SK-N-SH treated with all-trans-retinoic acid at 6 μM for 48 hours (cell line): ENCODE results near the gene NIPAL4.

ENCODE experiments used
- ATAC-seq: fragments of 200-7000 bp; cut with Tn5 transposase; 3 replicates; pipeline ENCODE4 v1.9.1; 2020; ENCODE audit warnings: mild to moderate bottlenecking, moderate library complexity
- ARNTL ChIP-seq: fragments of 450-650 bp; formaldehyde crosslinking; IDR thresholded peaks from 2 replicates; pipeline ENCODE4 v1.5.0; 2020; ENCODE audit warnings: low read depth, mild to moderate bottlenecking, moderate library complexity, borderline replicate concordance
- BACH2 ChIP-seq: fragments of 250-450 bp; sonication (Bioruptor Pico); IDR thresholded peaks from 2 replicates; pipeline ENCODE4 v1.9.0; 2021; ENCODE audit warnings: mild to moderate bottlenecking, borderline replicate concordance
- CREB5 ChIP-seq: fragments of 250-450 bp; sonication (Bioruptor Pico); IDR thresholded peaks from 2 replicates; pipeline ENCODE4 v1.5.1; 2020; ENCODE audit warnings: low read depth, mild to moderate bottlenecking, moderate library complexity
- CSDC2 ChIP-seq: fragments of 250-450 bp; sonication (Bioruptor Pico); IDR thresholded peaks from 2 replicates; pipeline ENCODE4 v1.5.0; 2020; ENCODE audit warnings: mild to moderate bottlenecking, moderate library complexity
- ESRRG ChIP-seq: fragments of 250-450 bp; sonication (Bioruptor Pico); IDR thresholded peaks from 2 replicates; pipeline ENCODE4 v1.6.1; 2021; ENCODE audit warnings: mild to moderate bottlenecking
- GLIS3 ChIP-seq: fragments of 250-450 bp; sonication (Bioruptor Pico); IDR thresholded peaks from 2 replicates; pipeline ENCODE4 v1.5.0; 2020; ENCODE audit warnings: mild to moderate bottlenecking, moderate library complexity
- ISL1 ChIP-seq: fragments of 250-450 bp; sonication (Bioruptor Pico); IDR thresholded peaks from 2 replicates; pipeline ENCODE4 v2.1.2; 2022; ENCODE audit warnings: mild to moderate bottlenecking, moderate library complexity
- OSR1 ChIP-seq: fragments of 250-450 bp; sonication (Bioruptor Pico); IDR thresholded peaks from 2 replicates; pipeline ENCODE4 v1.8.0; 2022; ENCODE audit warnings: moderate library complexity, mild to moderate bottlenecking, inconsistent platforms
- PATZ1 ChIP-seq: fragments of 250-450 bp; sonication (Bioruptor Pico); IDR thresholded peaks from 2 replicates; pipeline ENCODE4 v1.8.0; 2020; ENCODE audit warnings: mild to moderate bottlenecking, moderate library complexity, borderline replicate concordance
- PPARA ChIP-seq: fragments of 250-450 bp; sonication (Bioruptor Pico); IDR thresholded peaks from 2 replicates; pipeline ENCODE4 v1.5.0; 2020; ENCODE audit warnings: mild to moderate bottlenecking, borderline replicate concordance
- RARB ChIP-seq: fragments of 250-450 bp; sonication (Bioruptor Pico); IDR thresholded peaks from 2 replicates; pipeline ENCODE4 v1.8.0; 2021; ENCODE audit warnings: mild to moderate bottlenecking, moderate library complexity
- SNAI2 ChIP-seq: fragments of 250-450 bp; sonication (Bioruptor Pico); IDR thresholded peaks from 2 replicates; pipeline ENCODE4 v1.5.0; 2020; ENCODE audit warnings: mild to moderate bottlenecking, moderate library complexity
- TCF4 ChIP-seq: fragments of 250-450 bp; sonication (Bioruptor Pico); IDR thresholded peaks from 2 replicates; pipeline ENCODE4 v1.8.0; 2021; ENCODE audit warnings: mild to moderate bottlenecking, moderate library complexity, borderline replicate concordance
- TOX ChIP-seq: fragments of 250-450 bp; sonication (Bioruptor Pico); IDR thresholded peaks from 2 replicates; pipeline ENCODE4 v1.8.0; 2021; ENCODE audit warnings: mild to moderate bottlenecking, moderate library complexity, borderline replicate concordance
- ZC3H10 ChIP-seq: fragments of 250-450 bp; sonication (Bioruptor Pico); IDR thresholded peaks from 2 replicates; pipeline ENCODE4 v1.5.1; 2021; ENCODE audit warnings: mild to moderate bottlenecking, moderate library complexity
- ZFP3 ChIP-seq: fragments of 250-450 bp; sonication (Bioruptor Pico); IDR thresholded peaks from 2 replicates; pipeline ENCODE4 v1.5.0; 2020; ENCODE audit warnings: mild to moderate bottlenecking, moderate library complexity
- ZFP30 ChIP-seq: fragments of 450-650 bp; formaldehyde crosslinking; IDR thresholded peaks from 2 replicates; pipeline ENCODE4 v1.5.0; 2022; ENCODE audit warnings: mild to moderate bottlenecking, moderate library complexity
- ZNF70 ChIP-seq: fragments of 450-650 bp; formaldehyde crosslinking; IDR thresholded peaks from 2 replicates; pipeline ENCODE4 v1.5.0; 2020; ENCODE audit warnings: mild to moderate bottlenecking, moderate library complexity
- ZNF8 ChIP-seq: fragments of 450-650 bp; formaldehyde crosslinking; IDR thresholded peaks from 2 replicates; pipeline ENCODE4 v1.5.0; 2020; ENCODE audit warnings: mild to moderate bottlenecking, moderate library complexity
- TF ChIP-seq, protein P1 (sequence below): fragments of 250-450 bp; sonication (Bioruptor Pico); IDR thresholded peaks from 2 replicates; pipeline ENCODE4 v1.5.1; 2021; ENCODE audit warnings: mild to moderate bottlenecking, moderate library complexity
- TF ChIP-seq, protein P2 (sequence below): fragments of 250-450 bp; sonication (Bioruptor Pico); IDR thresholded peaks from 2 replicates; pipeline ENCODE4 v1.5.0; 2020; ENCODE audit warnings: mild to moderate bottlenecking, moderate library complexity

Gene NIPAL4

GRCh38 chr5:157454273-157454672 is 5.7 kb upstream of the NIPAL4 start (continued):
- TF ChIP-seq ESRRG (CRISPR knock-in tag) (no peak), CSDC2 (CRISPR knock-in tag) (no peak), CREB5 (CRISPR knock-in tag) (no peak), ZNF8 (CRISPR knock-in tag) (no peak), BACH2 (CRISPR knock-in tag) (no peak), GLIS3 (CRISPR knock-in tag) (no peak), PPARA (no peak)
- TF ChIP-seq, protein P1, sequence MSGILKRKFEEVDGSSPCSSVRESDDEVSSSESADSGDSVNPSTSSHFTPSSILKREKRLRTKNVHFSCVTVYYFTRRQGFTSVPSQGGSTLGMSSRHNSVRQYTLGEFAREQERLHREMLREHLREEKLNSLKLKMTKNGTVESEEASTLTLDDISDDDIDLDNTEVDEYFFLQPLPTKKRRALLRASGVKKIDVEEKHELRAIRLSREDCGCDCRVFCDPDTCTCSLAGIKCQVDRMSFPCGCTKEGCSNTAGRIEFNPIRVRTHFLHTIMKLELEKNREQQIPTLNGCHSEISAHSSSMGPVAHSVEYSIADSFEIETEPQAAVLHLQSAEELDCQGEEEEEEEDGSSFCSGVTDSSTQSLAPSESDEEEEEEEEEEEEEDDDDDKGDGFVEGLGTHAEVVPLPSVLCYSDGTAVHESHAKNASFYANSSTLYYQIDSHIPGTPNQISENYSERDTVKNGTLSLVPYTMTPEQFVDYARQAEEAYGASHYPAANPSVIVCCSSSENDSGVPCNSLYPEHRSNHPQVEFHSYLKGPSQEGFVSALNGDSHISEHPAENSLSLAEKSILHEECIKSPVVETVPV (CRISPR knock-in tag), result no peak
- TF ChIP-seq, protein P2, sequence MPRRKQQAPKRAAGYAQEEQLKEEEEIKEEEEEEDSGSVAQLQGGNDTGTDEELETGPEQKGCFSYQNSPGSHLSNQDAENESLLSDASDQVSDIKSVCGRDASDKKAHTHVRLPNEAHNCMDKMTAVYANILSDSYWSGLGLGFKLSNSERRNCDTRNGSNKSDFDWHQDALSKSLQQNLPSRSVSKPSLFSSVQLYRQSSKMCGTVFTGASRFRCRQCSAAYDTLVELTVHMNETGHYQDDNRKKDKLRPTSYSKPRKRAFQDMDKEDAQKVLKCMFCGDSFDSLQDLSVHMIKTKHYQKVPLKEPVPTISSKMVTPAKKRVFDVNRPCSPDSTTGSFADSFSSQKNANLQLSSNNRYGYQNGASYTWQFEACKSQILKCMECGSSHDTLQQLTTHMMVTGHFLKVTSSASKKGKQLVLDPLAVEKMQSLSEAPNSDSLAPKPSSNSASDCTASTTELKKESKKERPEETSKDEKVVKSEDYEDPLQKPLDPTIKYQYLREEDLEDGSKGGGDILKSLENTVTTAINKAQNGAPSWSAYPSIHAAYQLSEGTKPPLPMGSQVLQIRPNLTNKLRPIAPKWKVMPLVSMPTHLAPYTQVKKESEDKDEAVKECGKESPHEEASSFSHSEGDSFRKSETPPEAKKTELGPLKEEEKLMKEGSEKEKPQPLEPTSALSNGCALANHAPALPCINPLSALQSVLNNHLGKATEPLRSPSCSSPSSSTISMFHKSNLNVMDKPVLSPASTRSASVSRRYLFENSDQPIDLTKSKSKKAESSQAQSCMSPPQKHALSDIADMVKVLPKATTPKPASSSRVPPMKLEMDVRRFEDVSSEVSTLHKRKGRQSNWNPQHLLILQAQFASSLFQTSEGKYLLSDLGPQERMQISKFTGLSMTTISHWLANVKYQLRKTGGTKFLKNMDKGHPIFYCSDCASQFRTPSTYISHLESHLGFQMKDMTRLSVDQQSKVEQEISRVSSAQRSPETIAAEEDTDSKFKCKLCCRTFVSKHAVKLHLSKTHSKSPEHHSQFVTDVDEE (CRISPR knock-in tag), result no peak

DNA sequence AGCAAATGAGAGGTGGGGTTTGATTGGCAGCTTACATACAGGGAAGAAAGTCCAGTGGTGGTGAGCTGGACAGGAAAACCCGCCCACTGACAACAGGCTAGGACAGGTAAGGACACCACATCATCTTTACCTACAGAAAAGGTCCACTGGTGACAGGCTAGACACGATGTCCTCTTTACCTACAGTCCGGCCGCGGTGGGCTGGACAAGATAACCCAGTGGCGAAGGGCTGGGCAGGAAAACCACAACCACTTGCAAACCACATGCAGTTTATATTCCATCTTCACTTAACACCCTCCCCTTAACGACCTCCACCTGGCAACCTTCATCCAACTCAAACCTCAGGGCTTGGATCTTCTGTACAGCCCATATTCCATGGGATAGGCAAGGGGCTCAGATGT is 5.0 kb upstream of the NIPAL4 start:
- TF ChIP-seq OSR1 (CRISPR knock-in tag), result no peak
- TF ChIP-seq CSDC2 (CRISPR knock-in tag), result no peak
- TF ChIP-seq TOX (CRISPR knock-in tag), result no peak
- no peak for TF ChIP-seq BACH2 (CRISPR knock-in tag)
- TF ChIP-seq ZC3H10 (CRISPR knock-in tag), result no peak
- TF ChIP-seq ZNF70 (CRISPR knock-in tag), result no peak
- no peak for TF ChIP-seq PPARA
- TF ChIP-seq TCF4 (CRISPR knock-in tag), result no peak
- no peak for TF ChIP-seq ZFP30 (CRISPR knock-in tag)
- TF ChIP-seq ZNF8 (CRISPR knock-in tag), result no peak
- TF ChIP-seq ISL1 (CRISPR knock-in tag), result no peak
- TF ChIP-seq, protein P1 (CRISPR knock-in tag), result no peak
- TF ChIP-seq CREB5 (CRISPR knock-in tag), result no peak
- no peak for TF ChIP-seq ESRRG (CRISPR knock-in tag)
- TF ChIP-seq ARNTL, result no peak
- TF ChIP-seq RARB (CRISPR knock-in tag), result no peak
- no peak for TF ChIP-seq PATZ1 (CRISPR knock-in tag)
- TF ChIP-seq ZFP3 (CRISPR knock-in tag), result no peak
- TF ChIP-seq GLIS3 (CRISPR knock-in tag), result no peak
- no peak for ATAC-seq

GRCh38 chr5:157456301-157456700 is 3.7 kb upstream of the NIPAL4 start:
- no peak for ATAC-seq
- TF ChIP-seq ARNTL, result no peak
- no peak for TF ChIP-seq RARB (CRISPR knock-in tag)
- TF ChIP-seq, protein P1 (CRISPR knock-in tag), result no peak
- no peak for TF ChIP-seq GLIS3 (CRISPR knock-in tag)
- no peak for TF ChIP-seq BACH2 (CRISPR knock-in tag)
- TF ChIP-seq, protein P2 (CRISPR knock-in tag), result no peak
- no peak for TF ChIP-seq ZFP3 (CRISPR knock-in tag)
- TF ChIP-seq ZNF70 (CRISPR knock-in tag), result no peak
- no peak for TF ChIP-seq TCF4 (CRISPR knock-in tag)
- TF ChIP-seq SNAI2 (CRISPR knock-in tag), result no peak
